GM19193 (cell line): Measurements from ENCODE around the gene F2RL1.

Experiments
- POLR2A ChIP-seq: IDR thresholded peaks from 4 replicates; pipeline ENCODE4 v1.6.1; 2011; ENCODE audit not compliant: insufficient read depth, insufficient read length; ENCODE audit errors: extremely low read depth

The F2RL1 gene

GRCh38 chr5:76836181-76836580 lies 17.4 kb downstream of the F2RL1 start:
- no peak for TF ChIP-seq POLR2A

- no peak for TF ChIP-seq POLR2A
Observed at GRCh38 chr5:76836585-76836984, 17.8 kb downstream of the F2RL1 start.

DNA sequence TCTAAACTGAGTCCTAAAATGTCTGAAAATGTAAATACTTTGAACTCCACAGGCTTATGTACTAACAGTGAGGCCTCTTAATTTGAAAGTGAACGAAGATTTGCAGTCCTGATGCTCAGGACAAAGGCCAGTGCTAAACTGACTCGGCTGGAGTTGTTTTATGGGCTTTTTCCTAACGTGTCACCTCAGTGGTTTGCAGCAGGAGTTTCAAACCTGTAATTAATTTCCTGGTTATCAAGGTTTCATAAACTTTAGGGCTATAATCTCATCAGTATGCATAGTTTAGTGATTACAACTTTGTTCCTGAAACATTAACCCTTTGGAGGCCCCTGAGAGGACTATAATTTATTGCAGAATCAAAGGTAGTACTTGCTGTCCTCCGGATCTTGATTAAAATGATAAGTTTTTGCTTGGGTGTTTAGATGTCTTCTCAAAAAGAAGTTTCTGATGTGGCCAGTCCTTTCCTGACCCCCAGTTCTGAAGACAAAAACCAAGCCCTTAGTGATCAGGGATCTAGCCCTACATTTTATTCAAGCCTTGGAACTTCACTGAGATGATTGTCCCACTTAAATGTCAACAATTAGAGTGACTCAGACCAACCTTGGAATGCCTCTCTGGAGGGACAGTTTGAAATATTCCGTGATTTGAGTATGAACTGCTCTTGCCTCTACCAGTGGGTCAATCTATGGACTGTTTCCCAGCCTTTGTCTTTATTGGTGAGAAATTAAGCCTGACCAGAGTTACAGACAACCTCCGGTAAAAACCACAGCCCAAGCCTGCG lies 19.8 kb downstream of the F2RL1 start:
- no peak for TF ChIP-seq POLR2A

DNA sequence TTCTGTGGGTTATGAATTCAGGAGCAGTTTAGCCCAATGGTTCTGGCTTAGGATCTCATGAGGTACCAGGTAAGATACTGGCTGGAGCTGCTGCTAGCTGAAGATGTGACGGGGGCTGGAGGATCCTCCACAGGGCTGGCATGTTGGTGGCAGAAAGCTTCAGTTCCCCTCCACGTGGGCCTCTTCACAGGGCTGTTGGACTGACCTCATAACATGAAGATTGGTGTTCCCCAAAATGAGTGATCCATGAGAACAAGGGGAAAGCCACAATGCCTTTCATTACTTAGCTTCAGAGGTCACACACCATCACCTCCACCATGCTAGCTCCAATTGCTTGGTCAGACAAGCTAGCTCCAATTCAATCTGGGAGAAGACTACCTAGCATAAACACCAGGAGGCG lies 22.5 kb downstream of the F2RL1 start:
- TF ChIP-seq POLR2A, result no peak

DNA sequence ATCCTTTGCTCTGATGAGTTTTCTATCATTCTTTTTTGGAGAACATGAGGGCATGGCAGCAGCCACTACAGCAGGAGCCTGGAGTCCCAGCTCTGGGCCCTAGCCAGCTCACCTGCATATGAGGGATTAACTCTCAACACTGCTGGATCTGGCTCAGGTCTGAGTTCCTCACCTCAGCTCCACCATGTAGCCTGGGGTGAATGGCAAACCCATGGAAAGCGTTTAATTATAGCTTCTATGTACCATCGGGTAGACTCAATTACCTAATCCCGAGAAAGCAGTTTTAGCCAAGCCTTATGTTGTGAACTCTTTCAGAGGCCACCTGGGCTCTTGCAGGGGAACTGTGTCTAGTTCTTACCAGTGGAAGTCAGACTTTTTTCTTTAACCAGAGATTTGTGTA lies 27.1 kb downstream of the F2RL1 start:
- no peak for TF ChIP-seq POLR2A

DNA sequence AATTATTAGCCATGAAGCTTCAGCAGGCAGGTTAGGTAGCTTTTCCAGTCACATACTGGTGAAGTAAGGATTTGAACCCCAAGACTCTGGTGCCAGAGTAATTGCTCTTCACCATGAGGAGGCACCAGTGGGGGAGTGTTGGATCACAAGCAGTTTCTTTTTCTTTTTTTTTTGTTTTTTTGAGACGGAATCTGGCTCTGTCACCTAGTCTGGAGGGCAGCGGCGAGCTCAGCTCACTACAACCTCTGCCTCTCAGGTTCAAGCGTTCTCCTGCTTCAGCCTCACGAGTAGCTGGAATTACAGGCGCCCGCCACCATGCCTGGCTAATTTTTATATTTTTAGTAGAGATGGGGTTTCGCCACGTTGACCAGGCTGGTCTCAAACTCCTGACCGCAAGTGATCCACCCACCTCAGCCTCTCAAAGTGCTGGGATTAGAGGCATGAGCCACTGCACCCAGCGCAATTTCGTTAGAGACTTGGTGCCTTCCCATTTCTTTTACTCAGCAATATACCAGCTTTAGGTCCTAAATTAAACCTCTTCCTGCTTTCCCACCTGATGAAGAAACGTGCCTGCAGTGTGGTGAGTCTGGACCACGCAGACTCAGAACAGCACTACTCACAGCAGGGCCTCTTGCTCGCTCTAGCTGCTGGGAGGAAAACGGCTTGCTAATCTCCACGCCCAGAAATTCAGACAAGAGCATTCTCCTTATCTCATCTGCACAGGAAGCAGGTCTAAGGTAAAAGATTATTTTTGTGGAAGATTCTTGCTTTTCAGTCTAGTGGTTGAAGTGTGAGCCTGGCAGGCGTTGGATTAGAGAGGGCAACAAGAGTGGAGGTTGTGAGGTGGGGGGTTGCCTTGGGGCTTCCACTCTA lies 30.8 kb downstream of the F2RL1 start, which contains the start of gene S100Z:
S100Z (plus strand) TSS at position 596 of the 873 bp plus-strand sequence. CDS start 25,346 bp downstream, outside the sequence.
- no peak for TF ChIP-seq POLR2A

- no peak for TF ChIP-seq POLR2A
Observed at GRCh38 chr5:76850543-76851145, 31.8 kb downstream of the F2RL1 start.

- TF ChIP-seq POLR2A, result no peak
Observed at GRCh38 chr5:76851728-76852369, 33.0 kb downstream of the F2RL1 start.

- TF ChIP-seq POLR2A, result no peak
Observed at GRCh38 chr5:76852772-76853171, 33.9 kb downstream of the F2RL1 start.

- no peak for TF ChIP-seq POLR2A
Observed at GRCh38 chr5:76854644-76855043, 35.8 kb downstream of the F2RL1 start.

DNA sequence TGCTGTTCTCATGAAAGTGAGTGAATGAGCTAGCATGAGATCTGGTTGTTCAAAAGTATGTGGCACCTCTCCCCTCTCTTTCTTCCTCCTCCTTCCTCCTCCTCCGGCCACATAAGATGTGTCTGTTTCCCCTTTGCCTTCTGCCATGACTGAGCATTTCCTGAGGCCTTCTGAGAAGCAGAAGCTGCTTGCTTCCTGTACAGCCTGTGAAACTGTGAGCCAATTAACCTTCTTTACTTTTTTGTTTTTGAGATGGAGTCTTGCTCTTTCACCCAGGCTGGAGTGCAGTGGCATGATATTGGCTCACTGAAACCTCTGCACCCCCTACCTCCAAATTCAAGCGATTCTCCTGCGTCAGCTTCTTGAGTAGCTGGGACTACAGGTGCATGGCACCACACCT lies 37.1 kb downstream of the F2RL1 start:
- no peak for TF ChIP-seq POLR2A

DNA sequence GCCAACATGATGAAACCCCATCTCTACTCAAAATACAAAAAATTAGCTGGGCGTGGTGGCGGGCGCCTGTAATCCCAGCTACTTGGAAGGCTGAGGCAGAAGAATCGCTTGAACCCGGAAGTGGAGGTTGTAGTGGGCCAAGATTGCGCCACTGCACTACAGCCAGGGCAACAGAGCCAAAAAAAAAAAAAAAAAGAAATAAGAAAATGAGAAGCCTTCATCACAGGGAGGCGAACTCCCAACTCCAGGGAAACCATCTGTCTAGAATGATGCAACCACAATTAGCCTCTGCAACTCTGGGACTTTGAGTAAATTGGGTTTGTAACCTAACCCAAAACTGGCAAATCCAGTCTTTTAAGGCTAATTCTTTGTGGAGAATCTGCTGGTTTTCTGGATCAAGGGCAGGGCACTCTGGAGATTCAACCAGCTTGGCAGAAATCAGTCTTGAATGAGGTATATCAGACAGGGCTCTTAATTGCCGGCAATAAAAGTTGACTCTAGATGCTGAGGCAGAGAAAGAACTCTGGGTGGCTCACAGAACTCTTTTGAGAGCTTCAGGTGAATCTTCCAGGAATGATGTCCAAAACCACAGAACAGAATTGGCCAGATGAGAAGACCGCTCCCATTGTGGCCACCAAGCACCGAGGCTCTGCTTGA lies 40.9 kb downstream of the F2RL1 start:
- TF ChIP-seq POLR2A, result no peak

DNA sequence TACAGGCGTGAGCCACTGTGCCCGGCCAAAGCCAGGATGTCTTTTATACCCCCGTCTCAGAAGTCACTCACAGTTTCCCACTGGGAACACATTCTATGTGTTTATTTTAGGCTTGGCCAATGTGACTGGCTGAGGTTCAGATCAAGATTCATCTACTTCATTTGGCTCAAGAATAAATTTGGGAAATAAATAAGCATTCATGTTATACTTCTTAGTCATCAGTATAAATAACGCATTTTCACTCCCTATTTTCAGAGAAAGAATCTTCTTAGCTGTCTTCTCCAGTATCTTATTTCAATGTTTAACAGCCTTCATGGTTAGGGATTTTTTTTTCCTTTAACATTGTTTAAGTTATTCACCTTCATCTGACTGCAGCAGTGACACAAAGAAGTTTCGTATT lies 42.8 kb downstream of the F2RL1 start:
- no peak for TF ChIP-seq POLR2A

GRCh38 chr5:76863001-76863400 lies 44.2 kb downstream of the F2RL1 start:
- TF ChIP-seq POLR2A, result no peak
